ENCODE data around the gene UGP2. TPM values are rescaled to one million over a fixed set of nuclear protein-coding genes. Genes with fewer than 3 reads are reported as not detected.

UGP2 gene
- total and polyA plus RNA-seq, 2 donors (not counting 3 experiments of a cell fraction or from before 2014, with no cell fraction given) = 14.2 to 57.7 TPM

DNA sequence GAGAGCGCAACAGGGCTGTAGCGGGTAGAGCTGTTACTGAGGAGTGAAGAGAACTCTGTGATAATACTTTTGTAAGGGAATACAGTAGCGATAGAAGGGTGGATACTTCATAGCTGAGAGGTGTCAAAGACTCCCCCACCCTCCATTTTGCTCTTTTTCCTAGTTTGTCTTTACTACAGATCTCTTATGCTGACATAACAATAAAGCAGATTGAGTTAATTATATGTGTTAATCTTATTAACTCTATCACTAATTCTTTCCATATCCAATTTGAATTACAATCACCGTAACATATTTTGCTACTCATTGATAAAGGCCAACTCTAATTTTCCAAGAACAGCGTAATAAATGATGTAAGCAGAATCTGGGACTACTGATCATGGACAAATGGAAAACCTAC lies 57.1 kb downstream of the UGP2 start:
- no peaks in the 10 kb centered on the region for H3K79me2 ChIP-seq (ENCODE audit: control insufficient read depth, insufficient read depth, low read length)
- H2AFZ ChIP-seq (ENCODE audit: low read depth, low read length) = no peak overlapping the region
- no peak for TF ChIP-seq POLR2AphosphoS5 (IDR thresholded peaks at IDR 0.05; ENCODE audit: insufficient read depth, low read depth, low read length)
- TF ChIP-seq JUN (IDR thresholded peaks at IDR 0.05; ENCODE audit: borderline replicate concordance, insufficient read depth, insufficient read length, low read depth) = no peak
- TF ChIP-seq FOS (IDR thresholded peaks at IDR 0.05; ENCODE audit: borderline replicate concordance, insufficient read depth, low read length) = no peak
- intact Hi-C loops (cut with micrococcal nuclease) = no loop called here
- H3K9ac ChIP-seq (replicated peaks; ENCODE audit: extremely low read depth, insufficient read depth, low read length) = no peak overlapping the region
- H3K27ac ChIP-seq (ENCODE audit: insufficient read depth, low read depth, low read length) = no peak overlapping the region
- no peak overlapping the region for H3K4me2 ChIP-seq (ENCODE audit: insufficient read depth, low read length)
- H4K20me1 ChIP-seq (replicated peaks; ENCODE audit: control insufficient read depth, extremely low read depth, insufficient read depth, low read length) = no peaks in the 10 kb centered on the region
- peaks cover 0 to 5% of the 10 kb centered on the region in 2 experiments for H3K36me3 ChIP-seq (ENCODE audit: control insufficient read depth in 2 of 2, extremely low read depth in 1 of 2, insufficient read depth in 2 of 2, low read length in 2 of 2)
- no peak overlapping the region for H3K4me3 ChIP-seq (replicated peaks in 1 of 3; ENCODE audit: insufficient read depth in 1 of 3, low read depth in 1 of 3, low read length in 3 of 3)
- CTCF ChIA-PET = no interaction called here
- BruUV-seq (replicated peaks) = no TSS peak
- no peaks in the 10 kb centered on the region for H3K27me3 ChIP-seq (ENCODE audit: control insufficient read depth in 2 of 2, insufficient read depth in 2 of 2, low read length in 2 of 2)
- no peaks in the 10 kb centered on the region for H3K4me1 ChIP-seq (ENCODE audit: control insufficient read depth, extremely low read depth, insufficient read depth, low read length)
- DNase-seq (ENCODE audit: low read depth, low spot score) (no peak), FAIRE-seq (no peak)
- dilution Hi-C loops (cut with MboI; ENCODE audit: extremely low pct_ligation_motif_present, low sequenced_read_pairs) = no loop called here
- no peaks in the 10 kb centered on the region for H3K9me3 ChIP-seq (replicated peaks; ENCODE audit: control insufficient read depth, insufficient read depth, low read length)
- no peaks in the 10 kb centered on the region for H3K9me1 ChIP-seq (replicated peaks; ENCODE audit: control insufficient read depth, extremely low read depth, insufficient read depth, low read length)
- POLR2A ChIA-PET = no interaction called here

- no peaks in the 10 kb centered on the region for H3K4me1 ChIP-seq (ENCODE audit: control insufficient read depth, extremely low read depth, insufficient read depth, low read length)
- H3K4me3 ChIP-seq (replicated peaks in 1 of 3; ENCODE audit: insufficient read depth in 1 of 3, low read depth in 1 of 3, low read length in 3 of 3) = no peak overlapping the region
- no peak for TF ChIP-seq GATA2 (IDR thresholded peaks at IDR 0.05; ENCODE audit: insufficient read depth, insufficient read length, low read depth, low read length)
- no peak for TF ChIP-seq EZH2 (IDR thresholded peaks at IDR 0.05; ENCODE audit: borderline replicate concordance, low read depth, low read length, severe bottlenecking)
- no peak for TF ChIP-seq JUN (IDR thresholded peaks at IDR 0.05; ENCODE audit: borderline replicate concordance, insufficient read depth, insufficient read length, low read depth)
- no peak for TF ChIP-seq MAX (IDR thresholded peaks at IDR 0.05; ENCODE audit: insufficient read depth, insufficient read length)
- TF ChIP-seq CTCF (IDR thresholded peaks at IDR 0.05; ENCODE audit: extremely low read depth in 1 of 2, insufficient read depth in 1 of 2, low read depth in 1 of 2, low read length in 2 of 2) = no peak
- TF ChIP-seq FOS (IDR thresholded peaks at IDR 0.05; ENCODE audit: borderline replicate concordance, insufficient read depth, low read length) = no peak
- no peak for TF ChIP-seq POLR2A (IDR thresholded peaks at IDR 0.05; ENCODE audit: low read depth, low read length)
- TF ChIP-seq MYC (IDR thresholded peaks at IDR 0.05; ENCODE audit: low read depth, low read length) = no peak
- TF ChIP-seq POLR2AphosphoS5 (IDR thresholded peaks at IDR 0.05; ENCODE audit: insufficient read depth, low read depth, low read length) = no peak
- ChIA-PET POLR2A (no interaction called here), CTCF (interaction anchor here (1.1 kb wide), 1 partner anchor 428 kb away, joined by 3 read pairs; no protein-coding TSS in a partner anchor)
- FAIRE-seq (no peak), DNase-seq (ENCODE audit: low read depth, low spot score) (no peak)
- no peak overlapping the region for H3K27ac ChIP-seq (ENCODE audit: insufficient read depth, low read depth, low read length)
- no peak overlapping the region for H3K9ac ChIP-seq (replicated peaks; ENCODE audit: extremely low read depth, insufficient read depth, low read length)
- H3K4me2 ChIP-seq (ENCODE audit: insufficient read depth, low read length) = no peak overlapping the region
- no TSS peak for BruUV-seq (replicated peaks)
- no peaks in the 10 kb centered on the region for H3K9me3 ChIP-seq (replicated peaks; ENCODE audit: control insufficient read depth, insufficient read depth, low read length)
- no peaks in the 10 kb centered on the region for H3K79me2 ChIP-seq (ENCODE audit: control insufficient read depth, insufficient read depth, low read length)
- no peaks in the 10 kb centered on the region for H4K20me1 ChIP-seq (replicated peaks; ENCODE audit: control insufficient read depth, extremely low read depth, insufficient read depth, low read length)
- no peaks in the 10 kb centered on the region for H3K9me1 ChIP-seq (replicated peaks; ENCODE audit: control insufficient read depth, extremely low read depth, insufficient read depth, low read length)
- no peaks in the 10 kb centered on the region for H3K27me3 ChIP-seq (ENCODE audit: control insufficient read depth in 2 of 2, insufficient read depth in 2 of 2, low read length in 2 of 2)
- H3K36me3 ChIP-seq (ENCODE audit: control insufficient read depth in 2 of 2, extremely low read depth in 1 of 2, insufficient read depth in 2 of 2, low read length in 2 of 2) = peaks cover 0 to 5% of the 10 kb centered on the region in 2 experiments
- H2AFZ ChIP-seq (ENCODE audit: low read depth, low read length) = no peak overlapping the region
- intact Hi-C loops (cut with micrococcal nuclease) = no loop called here
- dilution Hi-C loops (cut with MboI; ENCODE audit: extremely low pct_ligation_motif_present, low sequenced_read_pairs) = no loop called here
These were observed 57.9 kb downstream of the UGP2 start for GRCh38 chr2:63899639-63900038.
